Metanephros (tissue), 2 donors: ENCODE measurements around the gene DCAF7. TPM values are rescaled to one million over a fixed set of nuclear protein-coding genes. Genes with fewer than 3 reads are reported as not detected.

Source experiments
- small RNA-seq: library from RNA; depleted of rRNA; stranded (forward); fragments of <200 nt; gene quantifications from one replicate; pipeline ENCODE3, GENCODE V24; 2014; ENCODE audit warnings: low replicate concordance
- total RNA-seq: library from RNA; depleted of rRNA; stranded (reverse); fragments of >200 nt; gene quantifications from one replicate; pipeline ENCODE4 v1.2.3, GENCODE V29; 2014

Gene DCAF7, protein sequence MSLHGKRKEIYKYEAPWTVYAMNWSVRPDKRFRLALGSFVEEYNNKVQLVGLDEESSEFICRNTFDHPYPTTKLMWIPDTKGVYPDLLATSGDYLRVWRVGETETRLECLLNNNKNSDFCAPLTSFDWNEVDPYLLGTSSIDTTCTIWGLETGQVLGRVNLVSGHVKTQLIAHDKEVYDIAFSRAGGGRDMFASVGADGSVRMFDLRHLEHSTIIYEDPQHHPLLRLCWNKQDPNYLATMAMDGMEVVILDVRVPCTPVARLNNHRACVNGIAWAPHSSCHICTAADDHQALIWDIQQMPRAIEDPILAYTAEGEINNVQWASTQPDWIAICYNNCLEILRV
- total RNA-seq = 54.3 TPM

GRCh38 chr17:63549946-63550816 lies at the start of gene DCAF7:
Gene DCAF7 (plus strand): TSS chr17:63550477. CDS start chr17:63550678, 201 bp downstream.

GRCh38 chr17:63523253-63523855 lies 26.9 kb upstream of the DCAF7 start, which contains the start of gene KCNH6:
Gene KCNH6 (plus strand): TSS chr17:63523358. CDS start chr17:63523414, 56 bp downstream.

DNA sequence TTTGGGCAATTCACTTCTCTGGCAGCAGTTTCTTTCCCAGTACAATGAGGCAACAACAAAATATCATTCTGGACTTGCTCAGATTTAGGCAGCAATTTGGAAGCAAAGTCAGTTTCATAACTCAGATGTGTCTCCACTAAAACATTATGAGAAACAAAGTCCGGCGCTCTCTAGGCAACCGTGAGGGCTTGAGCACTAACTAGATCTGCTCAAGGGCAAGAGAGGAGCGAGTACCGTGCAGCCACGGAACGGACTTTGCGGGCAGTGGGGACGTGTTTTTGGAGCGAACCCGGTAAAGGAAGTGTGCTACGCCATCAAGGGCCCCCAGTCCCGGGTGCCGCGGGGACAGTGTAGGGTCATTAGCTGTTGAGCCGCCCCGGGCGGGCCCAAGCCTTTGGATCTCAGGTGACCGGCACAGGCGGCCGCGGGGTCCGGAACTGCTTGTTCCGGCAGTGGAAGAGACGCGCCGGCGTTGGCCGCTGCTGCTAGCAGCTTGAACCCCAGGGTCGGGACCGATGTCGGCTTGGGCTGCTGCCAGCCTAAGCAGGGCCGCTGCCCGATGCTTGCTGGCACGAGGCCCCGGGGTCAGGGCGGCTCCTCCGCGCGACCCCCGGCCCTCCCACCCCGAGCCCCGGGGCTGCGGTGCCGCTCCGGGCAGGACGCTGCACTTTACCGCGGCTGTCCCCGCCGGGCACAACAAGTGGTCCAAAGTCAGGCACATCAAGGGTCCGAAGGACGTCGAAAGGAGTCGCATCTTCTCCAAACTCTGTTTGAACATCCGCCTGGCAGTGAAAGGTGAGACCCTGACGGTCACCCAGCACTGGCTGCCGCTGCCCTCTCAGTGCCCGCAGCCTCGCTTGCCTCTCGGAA lies 50.5 kb downstream of the DCAF7 start, which contains the start of gene TACO1:
Gene TACO1, plus strand, starts transcription at position 327 of the 870 bp plus-strand sequence. Its CDS starts 189 bp downstream, at position 516.

DNA sequence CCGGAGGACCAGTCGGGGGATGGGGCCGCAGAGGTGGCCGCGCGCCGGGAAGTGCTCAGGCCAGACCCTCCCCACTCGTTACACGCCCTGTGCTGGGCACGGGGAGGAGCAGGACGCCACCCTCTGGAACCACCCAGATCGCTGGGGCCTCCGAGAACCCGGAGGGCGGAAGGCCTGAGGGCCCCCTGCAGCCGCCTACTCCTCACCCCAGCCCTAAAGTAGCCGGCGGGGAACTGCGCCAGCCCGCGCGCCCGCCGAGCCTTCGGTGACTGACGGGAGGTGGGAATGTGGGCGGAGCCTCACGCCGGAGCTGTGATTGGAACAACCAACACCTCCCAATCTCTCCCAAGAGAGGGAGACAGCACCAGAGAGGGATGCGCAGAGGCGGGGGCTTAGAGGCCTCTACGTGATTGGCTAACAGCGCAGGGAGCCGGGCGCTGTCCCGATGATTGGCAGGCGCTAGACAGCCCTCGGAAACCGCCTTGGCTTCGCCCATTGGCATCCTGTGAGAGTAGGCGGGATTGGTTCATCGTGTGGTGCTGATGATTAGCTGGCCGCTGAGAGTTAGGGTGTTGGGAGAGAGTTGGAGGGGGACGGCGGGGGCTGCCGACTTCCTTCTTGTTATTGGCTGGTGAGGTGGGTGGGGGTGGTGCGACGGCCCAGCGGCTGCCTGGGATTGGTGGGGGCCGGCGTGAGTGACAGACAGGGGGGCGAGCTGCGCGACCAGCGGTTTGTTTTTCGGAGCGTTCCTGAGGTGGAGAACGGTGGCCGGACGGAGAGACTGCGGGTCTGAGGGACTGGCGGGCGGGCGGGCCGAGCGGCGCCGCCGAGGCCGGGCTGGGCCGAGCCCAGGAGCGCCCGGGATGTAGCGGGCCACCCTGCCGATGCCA lies 71.7 kb downstream of the DCAF7 start, which contains the start of gene MAP3K3:
Gene MAP3K3, plus strand, starts transcription at position 734 of the 890 bp plus-strand sequence. CDS start 343 bp downstream, outside the sequence.

Small RNA genes lying within 50 kb of the gene (small RNA-seq; reads per million reads assigned to genes)
- gene RNU6-288P = not detected

Other genes starting within 250 kb of the DCAF7 start
- gene CYB561, start 104.2 kb upstream of the DCAF7 start, total RNA-seq = 35.3 TPM
- 21.4 TPM for gene ACE, start 73.4 kb upstream of the DCAF7 start, total RNA-seq
- gene KCNH6, start 27.1 kb upstream of the DCAF7 start, total RNA-seq = 2.1 TPM
- gene TACO1, start 50.4 kb downstream of the DCAF7 start, total RNA-seq = 17.5 TPM
- 42.7 TPM for gene MAP3K3, start 71.9 kb downstream of the DCAF7 start, total RNA-seq
- 28.1 TPM for gene LIMD2, start 149.6 kb downstream of the DCAF7 start, total RNA-seq
- gene STRADA, start 191.3 kb downstream of the DCAF7 start, total RNA-seq = 26.3 TPM
- 44.5 TPM for gene CCDC47, start 223.1 kb downstream of the DCAF7 start, total RNA-seq
- gene DDX42, start 223.7 kb downstream of the DCAF7 start, total RNA-seq = 110 TPM